ENCODE results near the gene CAPZB.

CAPZB gene

GRCh38 chr1:19381261-19381660 lies 104.1 kb downstream of the CAPZB start:
- peak in 1 of 2 donors; percentile 68 for DNase-seq

- DNase-seq = no peak
These were observed 107.3 kb downstream of the CAPZB start for GRCh38 chr1:19377812-19378718.

- DNase-seq = no peak
These were observed 108.6 kb downstream of the CAPZB start for GRCh38 chr1:19376428-19377372.

GRCh38 chr1:19375631-19376400 lies 109.5 kb downstream of the CAPZB start:
- no peak for DNase-seq

GRCh38 chr1:19374926-19375325 lies 110.4 kb downstream of the CAPZB start:
- DNase-seq = no peak

- no peak for DNase-seq
These were observed 111.1 kb downstream of the CAPZB start for GRCh38 chr1:19374083-19374801.

GRCh38 chr1:19373211-19374082 lies 111.9 kb downstream of the CAPZB start:
- no peak for DNase-seq

- DNase-seq = no peak
These were observed 112.7 kb downstream of the CAPZB start for GRCh38 chr1:19372602-19373001.

- no peak for DNase-seq
These were observed 113.2 kb downstream of the CAPZB start for GRCh38 chr1:19372136-19372514.

GRCh38 chr1:19371226-19372135 lies 113.9 kb downstream of the CAPZB start:
- DNase-seq = no peak

GRCh38 chr1:19370453-19371170 lies 114.7 kb downstream of the CAPZB start:
- no peak for DNase-seq

- DNase-seq = no peak
These were observed 115.8 kb downstream of the CAPZB start for GRCh38 chr1:19369396-19370090.

- DNase-seq = no peak
These were observed 116.4 kb downstream of the CAPZB start for GRCh38 chr1:19368964-19369363.

GRCh38 chr1:19368050-19368449 lies 117.3 kb downstream of the CAPZB start:
- DNase-seq = no peak

GRCh38 chr1:19367584-19368041 lies 117.7 kb downstream of the CAPZB start:
- DNase-seq = no peak

- DNase-seq = peak; percentile 28 to 39
These were observed 118.5 kb downstream of the CAPZB start for GRCh38 chr1:19366599-19367536.

- DNase-seq = no peak
These were observed 119.6 kb downstream of the CAPZB start for GRCh38 chr1:19365721-19366120.
